ENCODE results near the gene L3MBTL4.
"Not testable (repeated sequence)": the region's sequence is repeated elsewhere in the genome, so short reads cannot be mapped to it uniquely, and the experiment has no call there.

The L3MBTL4 gene

DNA sequence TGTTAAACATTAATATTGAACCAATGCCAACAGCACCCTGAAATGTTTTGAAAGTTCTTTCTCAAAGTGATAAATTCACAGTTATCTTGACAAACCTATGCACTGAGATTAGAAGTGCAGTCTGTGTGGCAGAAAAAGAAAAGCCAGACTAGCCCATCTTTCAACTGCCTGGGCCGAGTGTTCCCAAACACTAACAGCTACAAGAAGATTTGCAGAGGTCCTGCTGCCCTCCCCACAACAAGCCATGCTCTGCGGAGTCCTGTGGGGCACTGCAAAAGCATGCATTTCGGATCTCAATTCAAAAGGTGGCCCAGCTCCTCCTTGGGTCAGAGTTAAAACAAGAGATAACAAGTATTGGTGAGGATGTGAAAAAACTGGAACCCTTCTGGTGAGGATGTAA lies 311.0 kb downstream of the L3MBTL4 start:
- DNase-seq (ENCODE audit: low spot score): no peak

DNA sequence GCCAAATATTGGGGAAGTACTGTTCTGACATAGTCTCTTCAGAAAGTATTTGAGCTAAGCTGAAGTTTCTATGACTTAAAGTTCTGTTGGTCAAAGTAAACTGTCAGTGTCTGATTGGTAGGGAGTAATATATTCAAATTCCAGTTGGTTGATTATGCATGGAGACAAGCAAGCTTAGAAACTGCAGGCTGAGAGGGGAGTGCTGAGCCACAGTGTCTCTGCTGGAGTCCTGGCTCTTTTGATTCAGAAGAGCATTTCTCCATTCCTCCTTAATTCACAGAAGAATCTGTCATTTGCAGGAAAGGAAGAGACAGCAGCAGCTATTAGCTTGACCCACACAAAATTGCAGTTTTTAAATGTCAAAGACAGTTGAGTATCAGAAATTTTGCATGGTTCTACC lies 318.0 kb downstream of the L3MBTL4 start:
- no peak for DNase-seq (ENCODE audit: low spot score)

DNA sequence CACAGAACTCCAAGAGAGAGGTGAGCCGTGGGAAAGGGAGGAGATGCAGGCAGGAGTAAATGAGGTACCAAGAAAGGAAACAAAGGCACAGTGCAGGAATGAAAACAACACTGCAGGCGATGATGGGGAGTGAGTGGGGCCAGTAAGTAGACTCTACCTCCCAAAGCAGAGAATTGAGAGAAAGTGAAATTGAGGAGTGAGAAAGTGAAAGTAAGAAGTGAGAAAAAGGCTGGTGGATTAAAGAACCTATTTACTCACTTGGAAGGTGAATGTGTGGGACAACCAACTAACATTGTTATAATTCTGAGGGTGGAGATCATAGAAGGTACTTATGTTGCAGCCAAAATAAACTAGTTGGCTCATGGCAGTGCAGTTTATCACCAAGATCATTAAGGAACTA lies 326.3 kb downstream of the L3MBTL4 start:
- DNase-seq (ENCODE audit: low spot score): no peak

DNA sequence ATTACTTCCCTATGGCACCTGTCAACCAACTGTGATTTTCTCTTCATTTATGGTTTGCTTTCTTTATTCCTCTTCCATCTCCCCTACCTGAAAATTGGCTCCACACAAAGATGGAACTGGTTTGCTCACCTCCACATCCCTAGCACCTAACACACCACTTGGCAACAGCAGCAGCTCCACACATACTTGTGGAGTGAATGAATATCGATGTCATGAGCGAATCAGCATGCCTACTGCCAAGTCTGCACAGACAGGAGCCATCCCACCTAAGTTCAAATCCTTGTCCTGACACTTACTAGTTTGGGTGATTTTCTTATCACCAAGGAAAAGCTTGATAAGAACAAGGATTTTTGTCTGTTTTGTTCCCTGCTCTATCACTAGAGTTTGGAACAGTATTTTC lies 328.0 kb downstream of the L3MBTL4 start:
- DNase-seq (ENCODE audit: low spot score): no peak

DNA sequence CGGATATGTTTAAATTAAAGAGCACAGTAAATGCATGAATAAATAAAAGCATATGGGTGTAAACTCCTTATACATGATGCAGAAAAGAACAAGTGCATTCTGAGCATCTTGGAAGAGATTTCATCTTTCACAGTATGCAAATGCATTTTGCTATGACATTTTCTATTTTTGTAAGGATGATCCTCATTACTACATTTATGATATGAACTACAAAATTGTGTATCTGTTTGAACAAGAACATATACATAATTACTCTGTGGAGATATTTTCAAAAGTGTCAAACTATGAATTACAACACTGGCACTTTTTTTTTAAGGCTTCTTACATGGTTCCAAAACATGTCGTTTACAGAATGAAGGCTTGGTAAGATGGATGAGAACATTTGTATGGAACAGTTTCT lies 335.3 kb downstream of the L3MBTL4 start:
- DNase-seq (ENCODE audit: low spot score): no peak

DNA sequence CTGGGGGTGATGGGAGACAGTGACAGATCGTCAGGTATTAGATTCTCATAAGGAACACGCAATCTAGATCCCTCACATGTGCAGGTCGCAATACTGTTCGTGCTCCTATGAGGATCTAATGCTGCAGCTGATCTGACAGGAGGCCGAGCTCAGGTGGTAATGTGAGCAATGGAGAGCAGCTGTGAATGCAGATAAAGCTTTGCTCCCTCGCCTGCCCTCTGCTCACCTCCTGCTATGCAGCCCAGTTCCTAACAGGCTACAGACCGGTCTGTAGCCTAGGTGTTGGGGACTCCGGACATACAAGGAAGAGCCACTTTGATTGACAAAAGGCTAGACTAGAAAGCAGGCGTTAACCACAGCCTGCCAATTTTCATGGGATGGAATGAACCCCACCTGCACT lies 335.8 kb downstream of the L3MBTL4 start:
- DNase-seq (ENCODE audit: low spot score): no peak

DNA sequence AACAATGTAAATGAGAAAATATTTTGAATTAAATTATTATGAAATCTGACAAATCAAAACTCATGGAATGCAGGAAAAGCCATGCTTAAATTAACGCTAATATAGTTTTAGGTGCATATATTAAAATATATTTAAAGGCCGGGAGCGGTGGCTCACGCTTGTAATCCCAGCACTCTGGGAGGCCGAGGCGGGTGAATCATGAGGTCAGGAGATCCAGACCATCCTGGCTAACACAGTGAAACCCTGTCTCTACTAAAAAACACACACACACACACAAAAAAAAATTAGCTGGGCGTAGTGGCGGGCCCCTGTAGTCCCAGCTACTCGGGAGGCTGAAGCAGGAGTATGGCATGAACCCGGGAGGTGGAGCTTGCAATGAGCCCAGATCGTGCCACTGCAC lies 342.3 kb downstream of the L3MBTL4 start:
- not testable (repeated sequence) for DNase-seq (ENCODE audit: low spot score)

DNA sequence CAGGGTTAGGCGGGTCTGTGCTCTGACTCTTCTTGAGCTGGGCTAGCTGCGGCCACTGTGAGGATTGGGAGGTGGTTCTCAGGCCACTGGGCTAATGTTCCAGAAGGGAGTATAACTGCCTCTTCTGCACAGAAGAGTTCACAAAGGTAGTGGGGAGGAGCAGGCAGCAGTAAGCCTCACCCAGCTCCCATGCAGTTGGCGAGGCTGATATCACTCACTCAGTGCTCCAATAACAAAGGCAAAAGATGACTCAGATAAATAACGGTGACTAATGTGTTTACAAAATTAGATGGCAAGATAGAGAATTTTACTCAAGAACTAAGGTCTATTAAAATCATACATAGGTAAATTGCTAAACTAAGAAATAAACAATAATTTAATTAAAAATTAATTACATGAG lies 345.2 kb downstream of the L3MBTL4 start:
- no peak for DNase-seq (ENCODE audit: low spot score)

DNA sequence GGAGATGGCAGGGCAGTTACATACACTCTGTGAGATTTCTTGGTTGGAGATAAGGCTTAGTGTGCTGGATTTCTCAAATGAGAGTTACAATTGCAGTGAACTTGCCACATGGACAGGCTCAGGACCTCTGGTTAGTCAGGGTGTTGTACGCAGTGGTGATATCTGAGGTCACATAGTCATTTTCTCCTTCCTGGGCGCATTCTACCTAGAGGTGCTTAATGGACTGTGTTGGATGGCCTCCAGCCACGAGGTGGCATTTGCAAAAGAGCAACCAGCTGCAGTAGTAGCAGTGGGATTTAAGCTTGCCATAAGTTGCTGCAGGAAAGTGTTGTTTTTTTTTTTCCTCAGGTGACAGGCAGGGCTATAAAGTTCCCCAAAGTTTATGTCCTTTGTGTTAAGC lies 345.6 kb downstream of the L3MBTL4 start:
- no peak for DNase-seq (ENCODE audit: low spot score)

DNA sequence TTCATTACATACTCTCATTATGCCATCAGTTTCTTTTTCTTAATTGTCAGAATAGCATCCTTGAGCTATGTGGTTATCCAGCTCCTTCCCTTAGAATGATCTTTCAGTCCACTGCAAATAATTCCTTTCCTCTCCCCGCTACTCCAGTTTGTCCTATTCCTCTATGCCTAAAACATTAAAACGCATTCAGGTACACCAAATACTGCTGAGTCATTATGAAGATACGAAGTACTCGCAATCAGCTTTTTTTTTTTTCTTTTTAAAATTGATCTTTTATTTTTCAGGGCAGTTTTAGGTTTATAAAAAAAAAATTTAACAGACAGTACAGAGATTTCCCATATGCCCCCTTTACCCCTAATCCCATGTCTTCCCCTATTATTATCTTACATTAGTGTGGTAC lies 354.6 kb downstream of the L3MBTL4 start:
- no peak for DNase-seq (ENCODE audit: low spot score)

DNA sequence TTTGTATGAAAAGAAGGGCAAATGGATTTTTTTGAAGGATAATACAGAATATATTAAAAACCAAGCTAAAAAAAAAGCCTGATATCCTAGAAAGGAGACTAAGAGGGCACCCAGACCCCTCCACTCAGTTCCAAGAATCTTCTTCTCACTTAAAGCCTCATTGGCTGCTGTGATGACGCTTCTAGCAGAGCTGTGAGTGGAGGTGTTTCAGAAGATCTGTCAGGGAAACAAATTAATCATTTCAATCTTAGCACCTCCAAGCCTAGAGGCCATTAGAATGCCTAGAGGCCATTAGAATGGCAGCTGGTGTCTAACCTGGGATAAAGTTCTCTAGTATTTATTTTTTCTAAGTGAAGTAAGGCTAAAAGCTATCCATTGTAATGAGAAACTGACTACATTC lies 355.2 kb downstream of the L3MBTL4 start:
- no peak for DNase-seq (ENCODE audit: low spot score)

DNA sequence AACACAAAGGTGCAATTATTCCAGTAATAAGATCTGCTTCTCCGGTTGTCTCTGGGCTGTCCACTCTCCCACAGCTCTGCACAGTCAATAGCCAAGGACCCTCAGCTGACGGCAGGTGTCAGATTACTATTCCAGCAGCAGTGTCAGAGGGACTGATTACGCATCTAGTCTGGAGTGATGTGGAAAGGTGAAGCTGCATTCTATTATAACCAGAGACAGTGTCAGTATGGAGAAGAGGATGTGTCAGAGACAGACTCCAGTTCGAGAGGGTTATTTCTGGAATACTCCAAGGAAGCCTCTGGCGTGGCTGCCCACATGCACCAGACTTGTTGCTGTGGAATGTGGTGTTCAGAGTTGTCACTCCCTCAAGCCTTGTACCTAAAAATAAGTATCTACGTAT lies 355.8 kb downstream of the L3MBTL4 start:
- no peak for DNase-seq (ENCODE audit: low spot score)

DNA sequence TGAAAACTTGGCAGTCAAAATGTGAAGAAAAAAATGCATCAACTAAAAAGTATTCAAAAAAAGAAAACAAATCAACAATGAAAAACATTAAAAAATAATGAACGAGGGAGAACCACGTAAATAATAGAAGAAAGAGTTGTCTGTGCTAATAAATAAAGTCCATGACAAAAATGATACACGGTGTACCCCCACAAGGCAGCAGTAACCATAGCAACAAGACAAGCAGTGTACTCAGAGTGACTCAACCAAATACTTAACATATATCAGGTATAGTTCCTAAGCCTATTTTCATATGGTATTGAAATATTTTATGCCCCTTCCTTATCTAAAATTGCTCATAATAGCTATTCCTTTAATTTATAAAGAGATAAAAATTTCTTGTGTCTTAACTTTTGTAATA lies 357.1 kb downstream of the L3MBTL4 start:
- DNase-seq (ENCODE audit: low spot score): no peak

DNA sequence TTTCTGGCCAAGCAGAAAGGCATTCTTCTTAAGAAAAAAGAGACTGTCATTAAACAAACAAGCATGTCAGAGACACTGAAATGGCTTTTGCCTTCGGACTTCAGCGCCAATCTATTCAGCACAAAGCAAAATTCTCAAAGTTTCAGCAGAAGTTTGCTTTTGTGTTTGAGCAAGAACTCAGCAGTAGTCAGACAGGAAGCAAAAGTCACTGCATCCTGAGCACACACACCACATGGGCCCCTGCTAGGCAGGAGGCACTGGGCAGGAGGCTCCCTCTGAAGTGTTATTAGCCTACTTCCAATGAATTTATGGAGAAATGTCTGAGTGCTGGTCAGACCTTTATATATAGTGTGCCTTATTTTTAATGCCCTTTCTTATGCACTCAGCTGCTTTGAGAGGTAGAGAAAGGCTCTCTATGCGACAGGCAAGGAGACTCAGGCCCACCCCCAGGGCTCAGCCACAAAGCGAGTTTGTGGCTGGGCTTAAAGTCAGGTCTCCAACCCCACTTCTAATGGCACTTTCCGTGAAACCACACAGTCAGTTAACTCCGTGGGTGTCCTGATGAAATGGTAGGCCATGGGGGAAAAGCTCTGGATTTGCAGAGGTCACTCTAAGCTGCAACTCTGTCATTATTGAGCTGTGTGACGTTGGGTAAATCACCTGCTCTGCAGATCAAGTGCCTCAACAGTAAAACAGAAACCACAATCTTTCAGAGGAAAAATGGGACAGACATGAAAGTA lies 358.4 kb downstream of the L3MBTL4 start:
- DNase-seq (ENCODE audit: low spot score): no peak

DNA sequence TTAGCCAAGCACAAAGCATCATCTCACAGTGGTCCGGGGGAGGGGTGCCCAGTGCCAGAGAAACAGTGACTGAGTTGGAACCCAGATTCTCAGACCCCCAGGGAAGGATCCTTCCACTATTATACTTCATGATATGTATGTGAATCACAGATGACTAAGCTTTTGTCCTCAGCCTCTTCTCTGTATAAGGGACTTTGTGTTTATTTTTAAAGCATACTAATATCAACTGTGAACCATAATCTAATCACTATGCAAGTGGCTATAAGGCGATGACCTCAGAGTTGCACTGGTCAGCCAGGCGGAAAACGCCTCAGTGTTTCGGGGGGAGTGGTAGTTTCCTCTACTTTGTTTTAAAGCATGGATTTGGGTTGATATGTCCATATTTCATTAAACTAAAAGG lies 359.0 kb downstream of the L3MBTL4 start:
- no peak for DNase-seq (ENCODE audit: low spot score)

DNA sequence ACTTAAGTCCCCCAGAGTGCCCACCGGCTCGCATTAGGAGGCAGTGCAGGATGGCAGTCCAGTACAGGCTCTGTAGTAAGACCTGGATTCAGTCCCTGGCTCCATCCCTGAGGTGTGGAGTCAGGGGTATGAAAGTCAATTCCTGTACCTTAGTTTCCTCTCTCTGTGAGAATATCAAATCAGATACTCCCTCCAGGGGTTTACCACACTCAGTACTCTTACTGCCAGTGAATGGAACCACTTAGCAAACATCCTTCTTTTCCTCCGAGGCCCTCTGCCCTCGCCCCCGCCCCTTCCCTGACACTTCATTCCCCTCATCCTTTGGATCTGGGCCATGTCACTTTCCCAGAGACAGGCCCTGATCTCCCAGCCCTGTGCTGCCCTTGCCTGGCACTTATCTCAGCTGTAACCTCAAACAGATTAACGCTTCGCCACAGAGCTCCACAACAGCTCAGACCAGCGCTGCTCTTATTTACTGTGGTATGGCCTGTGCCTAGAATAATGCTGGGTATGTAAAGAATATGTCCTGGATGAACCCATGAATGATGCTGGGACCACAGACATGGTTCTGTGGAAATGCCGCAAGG lies 360.4 kb downstream of the L3MBTL4 start:
- no peak for DNase-seq (ENCODE audit: low spot score)

DNA sequence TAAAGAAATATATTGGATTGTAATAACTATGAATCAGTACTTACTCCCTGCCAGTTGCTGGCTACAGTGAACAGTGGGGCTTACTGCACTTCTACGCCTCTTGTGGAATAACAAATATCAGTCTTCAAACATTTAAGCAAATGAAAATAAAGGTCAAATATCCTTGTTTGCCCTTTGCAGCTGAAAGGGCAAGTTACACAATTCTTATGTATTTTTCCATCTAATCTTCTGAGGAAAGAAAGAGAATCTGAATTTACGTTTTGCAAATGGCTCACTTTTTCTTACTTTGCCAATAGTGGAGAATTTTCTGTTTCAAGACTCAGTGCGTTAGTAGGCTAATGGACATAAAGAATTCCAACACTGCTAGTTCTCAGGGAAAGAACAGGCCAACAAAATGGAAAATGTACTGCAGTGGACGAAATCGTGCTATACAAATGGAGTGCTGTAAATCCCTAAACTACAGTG lies 362.2 kb downstream of the L3MBTL4 start:
- DNase-seq (ENCODE audit: low spot score): no peak

DNA sequence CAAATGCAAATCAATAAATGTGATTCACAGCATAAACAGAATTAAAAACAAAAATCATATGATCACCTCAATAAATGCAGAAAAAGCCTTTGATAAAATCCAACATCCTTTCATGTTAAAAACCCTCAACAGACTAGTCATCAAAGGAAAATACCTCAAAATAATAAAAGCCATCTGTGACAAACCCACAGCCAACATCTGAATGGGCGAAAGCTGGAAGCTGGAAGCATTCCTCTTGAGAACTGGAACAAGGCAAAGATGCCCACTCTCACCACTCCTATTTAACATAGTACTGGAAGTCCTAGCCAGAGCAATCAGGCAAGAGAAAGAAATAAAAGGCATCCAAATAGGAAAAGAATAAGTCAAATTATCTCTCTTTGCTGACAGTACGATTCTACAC lies 367.1 kb downstream of the L3MBTL4 start:
- not testable (repeated sequence) for DNase-seq (ENCODE audit: low spot score)

DNA sequence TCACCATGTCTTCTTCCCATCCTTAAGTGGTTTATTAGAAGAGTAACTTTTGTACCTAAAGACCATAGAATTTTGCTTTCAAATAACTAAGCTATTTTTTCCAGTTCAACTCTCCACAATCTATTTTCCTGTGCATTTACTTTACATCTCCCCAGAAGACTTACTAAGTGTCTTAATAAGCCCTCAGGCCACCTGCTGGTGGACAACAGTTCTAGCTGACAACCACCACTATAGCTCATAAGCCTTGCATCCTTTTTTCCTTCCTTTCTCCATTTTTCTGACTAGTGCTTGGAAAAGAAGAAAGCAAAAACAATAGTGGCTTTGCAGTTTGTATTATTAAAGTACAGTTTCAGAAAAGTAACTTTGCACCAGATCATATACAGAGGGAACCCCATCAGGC lies 369.9 kb downstream of the L3MBTL4 start:
- DNase-seq (ENCODE audit: low spot score): no peak

DNA sequence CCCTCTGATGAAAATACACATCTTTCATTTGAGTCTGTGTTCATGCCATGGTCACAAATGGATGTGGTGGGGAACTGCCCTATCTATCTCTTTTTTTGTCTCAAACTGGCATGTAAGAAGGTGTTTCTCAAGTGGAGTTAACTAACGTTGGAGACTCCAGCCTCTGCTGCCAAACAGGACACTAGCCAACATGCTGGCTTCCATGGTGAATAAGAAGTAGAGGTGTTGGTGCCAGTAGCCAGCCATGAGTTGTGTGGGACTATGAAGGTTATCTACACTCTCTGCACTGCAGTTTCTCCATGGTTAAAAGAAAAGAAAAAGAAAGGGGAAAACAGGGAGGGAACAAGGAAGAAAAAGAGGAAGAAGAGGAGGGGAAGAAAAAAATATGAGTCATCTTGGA lies 370.4 kb downstream of the L3MBTL4 start:
- DNase-seq (ENCODE audit: low spot score): no peak

DNA sequence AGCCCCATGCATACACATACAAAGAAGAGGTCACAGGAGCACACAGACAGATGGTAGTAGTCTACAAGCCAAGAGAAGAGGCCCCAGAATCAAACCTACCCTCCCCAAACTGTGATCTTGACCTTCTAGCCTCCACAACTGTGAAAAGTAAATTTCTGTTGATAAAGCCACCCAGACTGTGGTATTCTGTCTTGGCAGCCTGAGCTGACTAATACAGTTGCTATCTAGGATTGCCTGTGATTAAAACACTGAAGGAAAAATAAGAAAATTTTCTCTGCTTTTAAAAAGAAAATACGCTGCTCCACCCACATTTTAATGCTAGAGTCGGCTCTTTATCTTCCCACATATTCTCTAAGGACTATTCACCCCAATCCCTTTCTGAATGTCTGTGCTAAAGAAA lies 375.7 kb downstream of the L3MBTL4 start:
- no peak for DNase-seq (ENCODE audit: low spot score)

DNA sequence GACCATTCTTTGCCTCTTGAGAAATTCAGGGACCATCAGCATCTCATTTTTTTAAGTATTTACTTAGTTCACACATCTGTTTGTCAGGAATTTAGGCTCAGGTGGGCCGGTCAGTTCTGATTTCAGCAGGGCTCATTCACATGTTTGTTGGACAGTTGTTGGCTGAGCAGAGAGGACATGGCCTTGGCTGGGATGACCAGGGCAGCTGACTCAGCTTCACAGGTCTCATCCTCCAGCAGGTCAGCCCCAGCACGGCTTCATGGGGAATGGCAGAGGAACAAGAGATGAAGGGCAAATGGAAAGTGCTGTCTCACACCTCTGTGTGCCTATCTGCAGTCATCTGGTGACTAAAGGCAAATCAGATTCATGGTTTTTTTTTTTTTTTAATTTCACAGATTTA lies 383.3 kb downstream of the L3MBTL4 start:
- DNase-seq (ENCODE audit: low spot score): no peak

DNA sequence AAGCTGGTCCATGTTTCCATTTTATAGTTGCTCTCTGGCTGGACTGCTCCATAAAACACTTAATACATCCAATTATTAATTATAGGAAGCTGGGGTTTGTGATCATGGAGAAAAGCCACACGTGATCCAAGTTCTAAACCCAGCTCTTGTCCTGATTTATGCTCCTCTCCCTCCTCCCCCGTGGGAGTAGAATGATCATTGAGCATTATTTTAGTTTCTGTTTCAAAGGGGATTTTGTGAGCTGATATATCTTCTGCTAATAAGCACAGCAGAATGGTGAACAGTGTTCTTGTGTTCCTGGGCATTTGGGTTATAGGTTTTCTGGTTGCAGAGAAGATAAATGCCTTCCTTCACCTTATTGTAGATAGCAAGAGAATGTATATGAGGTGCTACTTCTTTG lies 383.7 kb downstream of the L3MBTL4 start:
- DNase-seq (ENCODE audit: low spot score): no peak

DNA sequence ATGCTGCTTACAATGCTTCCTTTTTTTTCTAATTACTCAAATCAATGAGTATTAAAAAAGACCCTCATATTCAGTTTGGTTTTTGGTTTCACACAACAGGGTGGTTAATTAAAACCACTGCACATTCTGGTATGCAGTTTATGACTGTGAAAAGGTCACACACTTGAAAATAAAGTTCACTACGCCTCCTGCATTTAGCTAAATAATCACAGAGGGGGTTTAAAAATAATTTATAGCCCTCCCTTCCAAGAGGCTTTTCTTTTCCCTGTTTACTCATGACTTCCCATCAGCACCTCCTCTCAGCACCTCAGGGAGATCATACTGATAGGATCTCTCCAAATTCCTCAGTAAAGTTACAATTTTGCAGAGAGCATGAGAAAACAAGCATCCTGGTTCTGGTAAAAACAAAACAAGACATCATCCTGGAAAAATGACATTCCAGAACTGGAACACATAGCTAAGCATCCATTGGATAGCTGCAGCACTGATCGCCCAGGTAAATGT lies 389.9 kb downstream of the L3MBTL4 start:
- no peak for DNase-seq (ENCODE audit: low spot score)

All from left forelimb (tissue), 1 donor.